GM12864 (cell line): Measurements from ENCODE around the gene VAMP2.

Source experiments
- DNase-seq: peaks from one replicate; pipeline ENCODE4 v3.0.0-alpha.2; 2011; ENCODE audit warnings: low read depth
- H3K4me3 ChIP-seq: 2 replicates; pipeline ENCODE4 v1.5.1; 2011; ENCODE audit warnings: mild to moderate bottlenecking, low read depth, low read length, control low read depth
- CTCF ChIP-seq: IDR thresholded peaks from 2 replicates; pipeline ENCODE4 v1.5.1; 2011; ENCODE audit warnings: low read depth, mild to moderate bottlenecking, moderate library complexity, low read length, control low read depth, inconsistent platforms; ENCODE audit errors: missing control alignments

VAMP2 gene

GRCh38 chr17:8149419-8150193, 13.1 kb downstream of the VAMP2 start:
- no peak overlapping the region for H3K4me3 ChIP-seq
- no peak for TF ChIP-seq CTCF
- DNase-seq, result no peak

- H3K4me3 ChIP-seq, result no peak overlapping the region
- no peak for TF ChIP-seq CTCF
- no peak for DNase-seq
Measured at GRCh38 chr17:8148560-8148959, 14.2 kb downstream of the VAMP2 start.

GRCh38 chr17:8147805-8148404, 14.8 kb downstream of the VAMP2 start:
- no peak for DNase-seq

GRCh38 chr17:8147141-8147804, 15.5 kb downstream of the VAMP2 start:
- no peak overlapping the region for H3K4me3 ChIP-seq
- no peak for DNase-seq
- TF ChIP-seq CTCF, result no peak

More at GRCh38 chr17:8147805-8148404, 14.8 kb downstream of the VAMP2 start:
- no peak overlapping the region for H3K4me3 ChIP-seq
- TF ChIP-seq CTCF, result no peak

GRCh38 chr17:8146381-8147140, 16.2 kb downstream of the VAMP2 start:
- no peak for TF ChIP-seq CTCF
- H3K4me3 ChIP-seq, result no peak overlapping the region
- no peak for DNase-seq

GRCh38 chr17:8145811-8146210, 16.9 kb downstream of the VAMP2 start:
- no peak for DNase-seq
- no peak overlapping the region for H3K4me3 ChIP-seq
- no peak for TF ChIP-seq CTCF
